NCI-H2196 (cell line): ENCODE results near the gene SIGLEC1.

Experiments used
- DNase-seq: peaks from one replicate; lab custom pipeline; 2025; ENCODE audit not compliant: unreplicated experiment; lab: John Stamatoyannopoulos, UW

Gene SIGLEC1

DNA sequence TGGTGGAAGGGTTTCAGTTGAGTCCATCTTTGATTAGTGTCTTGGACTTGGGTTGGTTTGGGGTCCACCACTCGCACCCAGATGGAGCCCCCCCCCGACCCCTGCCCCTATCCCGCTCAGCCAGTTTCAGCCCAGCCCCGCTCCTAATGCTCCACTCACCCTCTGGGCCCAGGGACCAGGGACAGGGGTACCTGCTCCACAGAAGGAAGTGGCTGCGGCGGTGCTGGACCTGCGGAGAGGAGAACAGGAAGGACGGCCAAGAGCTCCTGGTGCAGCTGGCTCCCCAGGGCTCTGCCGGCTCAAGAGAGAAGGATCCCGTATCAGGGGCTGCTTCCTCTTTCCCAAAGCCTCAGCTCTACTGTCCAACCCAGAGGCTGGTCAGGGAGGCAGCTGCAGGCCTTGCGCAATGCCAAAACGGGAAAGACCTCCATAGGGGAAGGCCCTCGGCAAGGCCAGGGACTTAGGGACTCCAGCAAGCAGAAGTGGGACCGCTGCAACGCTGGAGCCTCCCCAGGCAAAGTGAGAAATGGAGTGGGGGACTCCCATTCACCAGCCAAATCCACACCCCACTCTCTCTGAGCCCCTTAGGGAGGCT lies at the start of gene SIGLEC1:
Gene SIGLEC1, minus strand, starts transcription at position 322 of the 595 bp plus-strand sequence. CDS start 5,472 bp downstream, outside the sequence.
- DNase-seq = no peak

DNA sequence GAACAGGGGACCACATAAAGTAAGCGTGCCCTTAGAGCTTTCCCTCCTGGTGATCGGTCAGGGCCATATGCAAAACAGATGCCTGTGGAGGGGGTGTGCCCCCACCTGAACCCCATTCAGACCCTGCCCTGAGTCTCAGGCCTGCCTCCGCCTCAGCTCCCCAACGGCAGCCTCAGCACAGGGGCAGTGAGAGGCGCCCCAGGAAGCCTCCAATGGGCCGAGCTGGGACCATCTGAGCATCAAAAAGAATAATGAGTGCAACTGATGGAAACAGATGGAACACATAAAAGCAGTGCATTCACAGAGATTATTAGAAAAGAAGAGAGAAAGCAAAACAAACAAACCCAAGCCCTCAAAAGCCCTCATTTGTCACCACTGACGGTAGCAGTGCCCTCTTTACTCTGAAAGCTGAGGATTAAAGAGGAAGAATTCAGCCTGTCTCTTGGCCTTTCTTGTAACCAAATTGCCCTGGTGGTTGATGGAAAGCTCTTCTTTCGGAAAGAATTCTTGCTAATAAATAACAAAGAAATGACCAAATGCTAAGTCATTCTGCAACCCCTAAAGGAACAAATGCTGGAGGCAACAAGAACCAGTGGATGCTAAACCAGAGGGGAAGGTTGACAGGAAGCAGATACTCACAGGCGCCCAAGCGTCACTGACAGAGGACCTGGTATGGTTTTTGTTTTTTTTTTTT lies 48.4 kb upstream of the SIGLEC1 start:
- no peak for DNase-seq

DNA sequence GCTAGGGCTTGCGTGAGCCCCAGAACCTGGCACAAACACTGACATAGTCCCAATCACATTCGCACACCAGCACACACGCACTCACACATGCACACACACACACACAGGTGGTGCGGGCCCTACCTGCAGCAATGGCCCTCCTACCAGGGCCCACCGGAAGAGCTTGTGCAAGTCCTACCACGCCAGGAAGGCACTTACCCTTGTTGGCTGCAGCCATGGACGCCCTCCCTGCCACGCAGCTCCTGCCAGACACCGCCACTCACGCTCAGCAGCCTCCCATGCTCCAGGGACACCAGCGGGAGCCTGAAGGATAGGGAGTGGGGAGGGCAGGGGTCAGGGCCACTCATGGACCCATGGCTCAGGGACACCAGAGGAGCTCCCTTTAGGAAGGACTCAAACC lies 47.5 kb upstream of the SIGLEC1 start:
- no peak for DNase-seq

GRCh38 chr20:3759316-3759823 lies 47.0 kb upstream of the SIGLEC1 start:
- DNase-seq = no peak

GRCh38 chr20:3758566-3758965 lies 46.2 kb upstream of the SIGLEC1 start:
- DNase-seq = no peak

GRCh38 chr20:3757268-3757667 lies 44.9 kb upstream of the SIGLEC1 start:
- DNase-seq = no peak

DNA sequence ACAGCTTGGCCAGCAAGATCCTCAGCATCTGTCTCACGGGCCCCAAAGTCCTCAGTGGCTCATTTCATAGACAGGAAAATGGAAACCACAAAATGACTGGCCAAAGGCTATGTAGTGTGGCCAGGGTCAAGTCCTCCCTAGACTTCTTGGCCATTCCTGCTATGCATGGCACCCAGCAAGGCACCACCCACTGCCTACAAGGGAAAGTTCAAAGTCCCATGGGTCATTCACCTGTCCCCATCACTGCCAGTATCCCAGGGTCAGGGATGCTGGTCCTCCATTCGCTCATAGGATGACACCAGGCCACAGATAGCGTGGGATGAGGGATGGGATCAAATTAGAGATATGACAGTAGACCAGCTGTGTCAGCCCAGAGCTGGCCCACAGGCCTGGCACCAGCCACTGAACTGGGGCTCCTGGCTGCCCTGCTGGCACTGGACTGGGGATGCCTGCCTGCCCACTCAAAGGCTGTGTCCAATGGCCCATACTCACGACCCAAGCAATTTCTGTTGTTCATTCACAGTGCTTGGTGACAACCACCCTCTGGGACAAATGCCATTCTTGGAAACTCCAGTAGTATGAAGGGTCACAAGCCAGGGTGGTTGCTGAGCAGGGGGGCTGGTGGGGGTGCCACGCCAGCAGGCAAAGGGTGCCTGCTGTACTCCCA lies 43.5 kb upstream of the SIGLEC1 start:
- no peak for DNase-seq

DNA sequence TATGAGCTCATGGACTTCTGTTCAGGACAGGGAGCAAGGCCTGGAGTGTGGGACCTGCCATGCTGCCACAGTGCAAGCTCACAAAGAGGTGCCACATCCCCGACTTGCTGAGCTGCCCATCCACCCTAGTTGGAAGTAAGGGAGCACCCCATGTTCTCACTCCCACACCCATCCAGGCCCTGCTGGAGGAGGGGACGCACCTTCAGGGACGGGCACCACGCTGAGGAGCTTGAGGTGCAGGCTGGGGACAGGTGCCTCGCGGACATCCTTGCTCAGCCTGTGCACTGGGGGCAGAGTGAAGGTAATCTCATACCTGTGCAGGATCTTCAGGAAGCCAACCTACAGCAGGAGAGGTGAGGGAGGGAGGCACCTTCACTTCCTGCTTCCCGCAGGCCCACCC lies 42.9 kb upstream of the SIGLEC1 start:
- no peak for DNase-seq

DNA sequence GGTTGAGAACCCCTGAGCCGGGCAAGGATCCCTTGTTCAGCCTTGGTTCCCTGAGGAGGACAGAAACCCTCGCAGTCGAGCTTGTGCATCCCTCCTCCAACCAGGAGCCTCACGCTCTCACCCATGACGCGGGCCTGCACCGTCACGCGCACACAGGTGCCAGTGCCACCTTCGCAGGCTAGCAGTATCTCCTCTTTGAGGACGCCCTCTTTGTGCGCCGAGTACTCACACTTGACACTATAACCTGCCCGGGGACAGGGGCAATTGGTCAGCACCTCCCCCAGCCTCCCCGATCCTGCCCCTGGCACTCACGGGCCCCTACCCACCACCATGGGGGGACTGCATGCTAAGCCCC lies 41.9 kb upstream of the SIGLEC1 start:
- DNase-seq = no peak

- DNase-seq = no peak
These were observed 41.3 kb upstream of the SIGLEC1 start for GRCh38 chr20:3753501-3754275.

DNA sequence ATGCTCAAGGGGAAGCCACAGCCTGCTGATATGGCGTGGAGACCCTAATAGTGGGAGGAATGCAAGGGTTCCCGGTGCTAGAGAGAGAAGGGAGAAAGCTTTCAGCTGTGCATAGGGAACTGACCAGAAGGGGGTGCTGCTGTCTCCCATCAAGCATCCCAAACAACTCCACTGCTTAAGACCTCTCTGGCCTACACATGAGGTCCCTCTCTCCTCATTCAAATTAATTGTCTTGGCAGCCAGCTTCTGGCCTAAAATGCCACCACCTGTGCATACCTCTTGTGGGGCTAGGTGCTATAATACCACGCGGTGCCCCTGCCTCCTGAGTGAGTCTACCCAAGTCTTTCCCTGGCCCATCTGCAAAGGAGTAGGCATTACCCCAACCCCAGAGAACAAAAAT lies 40.7 kb upstream of the SIGLEC1 start:
- peak; percentile 61 for DNase-seq

DNA sequence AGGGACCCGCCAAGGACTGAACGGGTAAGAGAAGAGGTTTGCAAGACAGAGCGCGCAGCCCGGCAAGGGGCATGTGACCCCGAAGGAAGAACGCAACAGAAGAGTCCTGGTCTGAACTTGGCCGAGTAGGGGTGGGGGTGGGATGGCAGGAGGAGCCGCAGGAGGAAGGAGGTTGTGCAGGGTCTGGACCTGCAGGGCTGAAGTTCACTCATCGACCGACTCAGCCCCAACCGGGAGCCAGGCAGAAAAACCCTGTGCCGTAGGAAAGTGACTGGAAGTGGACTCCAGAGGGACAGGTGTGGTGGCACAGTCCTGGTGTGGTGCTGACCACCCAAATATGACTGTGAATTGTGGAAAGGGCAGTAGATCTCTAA lies 40.0 kb upstream of the SIGLEC1 start:
- DNase-seq = peak; percentile 48

DNA sequence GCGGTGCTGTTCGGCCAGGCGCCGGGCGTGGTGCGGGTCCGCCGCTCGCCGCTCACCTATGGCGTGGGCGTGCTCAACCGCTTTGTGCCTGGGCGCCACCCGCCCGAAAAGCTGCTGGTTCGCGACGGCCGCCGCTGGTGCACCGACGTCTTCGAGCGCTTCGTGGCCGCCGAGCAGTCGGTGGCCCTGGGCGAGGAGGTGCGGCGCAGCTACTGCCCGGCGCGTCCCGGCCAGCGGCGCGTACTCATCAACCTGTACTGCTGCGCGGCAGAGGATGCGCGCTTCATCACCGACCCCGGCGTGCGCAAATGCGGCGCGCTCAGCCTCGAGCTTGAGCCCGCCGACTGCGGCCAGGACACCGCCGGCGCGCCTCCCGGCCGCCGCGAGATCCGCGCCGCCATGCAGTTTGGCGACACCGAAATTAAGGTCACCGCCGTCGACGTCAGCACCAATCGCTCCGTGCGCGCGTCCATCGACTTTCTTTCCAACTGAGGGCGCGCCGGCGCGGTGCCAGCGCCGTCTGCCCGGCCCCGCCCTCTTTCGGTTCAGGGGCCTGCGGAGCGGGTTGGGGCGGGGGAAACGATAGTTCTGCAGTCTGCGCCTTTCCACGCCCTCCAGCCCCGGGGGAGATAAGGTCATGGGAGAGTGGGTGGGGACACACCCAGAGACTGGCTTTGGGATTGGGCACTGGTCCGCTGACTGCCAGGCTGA lies 39.4 kb upstream of the SIGLEC1 start:
- DNase-seq = peak; percentile 86

DNA sequence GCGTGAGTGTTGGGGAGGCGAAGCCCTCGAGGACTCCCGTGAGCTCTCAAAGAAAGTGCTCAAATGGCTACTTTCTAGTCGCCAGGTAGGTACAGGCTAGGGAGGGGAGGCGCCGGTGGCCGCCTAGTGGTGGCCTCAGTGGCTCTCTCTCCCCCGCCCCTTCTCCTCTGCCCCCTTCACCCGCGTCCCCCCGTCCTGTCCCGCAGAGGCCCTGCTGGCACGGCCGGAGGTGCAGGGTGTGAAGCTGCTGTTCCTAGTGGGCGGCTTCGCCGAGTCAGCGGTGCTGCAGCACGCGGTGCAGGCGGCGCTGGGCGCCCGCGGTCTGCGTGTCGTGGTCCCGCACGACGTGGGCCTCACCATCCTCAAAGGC lies 38.9 kb upstream of the SIGLEC1 start:
- no peak for DNase-seq

DNA sequence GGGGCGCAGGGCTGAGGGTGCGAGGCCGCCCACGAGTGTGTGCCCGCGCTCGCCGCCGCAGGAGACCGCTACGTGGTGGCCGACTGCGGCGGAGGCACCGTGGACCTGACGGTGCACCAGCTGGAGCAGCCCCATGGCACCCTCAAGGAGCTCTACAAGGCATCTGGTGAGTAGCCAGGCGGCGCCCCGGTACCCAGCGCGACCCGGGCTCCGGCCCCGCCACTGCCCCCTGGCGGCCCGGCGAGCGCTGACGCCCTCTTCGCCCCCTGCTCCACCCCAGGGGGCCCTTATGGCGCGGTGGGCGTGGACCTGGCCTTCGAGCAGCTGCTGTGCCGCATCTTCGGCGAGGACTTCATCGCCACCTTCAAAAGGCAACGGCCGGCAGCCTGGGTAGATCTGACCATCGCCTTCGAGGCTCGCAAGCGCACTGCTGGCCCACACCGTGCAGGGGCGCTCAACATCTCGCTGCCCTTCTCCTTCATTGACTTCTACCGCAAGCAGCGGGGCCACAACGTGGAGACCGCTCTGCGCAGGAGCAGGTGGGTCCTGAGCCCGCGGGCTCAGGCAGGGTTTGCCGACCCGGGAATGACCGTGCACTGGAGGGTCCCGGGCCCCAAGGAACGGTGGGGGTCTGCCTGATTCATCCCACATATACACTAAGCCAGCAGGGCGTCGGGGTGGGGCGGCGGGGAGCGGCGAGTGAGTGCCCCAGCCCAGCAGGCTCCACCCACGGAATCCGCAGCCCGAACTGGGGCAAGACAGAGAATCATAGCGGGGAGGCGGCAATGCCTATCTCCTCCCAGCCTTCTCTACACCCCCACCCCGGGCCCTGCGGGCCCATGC lies 37.5 kb upstream of the SIGLEC1 start:
- no peak for DNase-seq

GRCh38 chr20:3749087-3749688 lies 36.8 kb upstream of the SIGLEC1 start:
- DNase-seq = no peak

DNA sequence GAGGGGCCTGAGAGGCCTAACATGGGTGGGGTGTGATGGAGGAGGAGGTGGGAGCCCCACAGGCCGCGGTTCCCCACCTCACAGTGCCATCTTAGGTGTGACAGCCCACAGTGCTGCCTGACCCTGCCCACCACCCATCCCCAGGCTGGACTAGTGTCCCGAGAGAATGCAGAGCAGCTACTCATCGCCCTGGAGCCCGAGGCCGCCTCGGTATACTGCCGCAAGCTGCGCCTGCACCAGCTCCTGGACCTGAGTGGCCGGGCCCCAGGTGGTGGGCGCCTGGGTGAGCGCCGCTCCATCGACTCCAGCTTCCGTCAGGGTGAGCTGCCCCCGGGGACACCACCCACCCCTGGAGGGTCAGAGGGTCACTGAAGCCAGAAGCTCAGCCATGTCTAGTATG lies 35.7 kb upstream of the SIGLEC1 start:
- no peak for DNase-seq

DNA sequence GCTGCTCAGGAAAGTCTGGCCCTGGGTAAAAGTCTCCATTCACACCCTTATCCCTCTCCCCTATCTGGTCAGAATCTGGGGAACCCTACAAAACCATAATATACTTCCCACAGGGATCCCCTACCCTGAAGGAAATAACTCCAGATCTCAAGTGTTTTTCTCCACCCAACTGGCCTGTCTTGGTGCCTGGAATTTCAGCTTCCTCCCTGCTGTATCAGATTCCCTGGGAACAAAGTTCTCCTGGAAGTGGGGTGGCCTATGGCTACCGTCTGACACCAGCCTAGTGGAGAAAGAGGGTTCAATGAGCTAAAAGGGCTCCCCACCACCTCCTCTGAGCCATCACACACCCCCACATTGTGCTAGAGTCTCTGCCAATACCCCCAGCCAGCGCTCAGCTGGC lies 35.1 kb upstream of the SIGLEC1 start:
- no peak for DNase-seq

- DNase-seq = no peak
These were observed 33.3 kb upstream of the SIGLEC1 start for GRCh38 chr20:3745686-3746173.
